ENCODE data around the gene ARFRP1. TPM values are rescaled to one million over a fixed set of nuclear protein-coding genes. Genes with fewer than 3 reads are reported as not detected.

The ARFRP1 gene
- total and polyA plus RNA-seq, 2 of the 13 experiments (the other 11 are each of a cell fraction or from before 2014, with no cell fraction given): 32.0 to 51.1 TPM

DNA sequence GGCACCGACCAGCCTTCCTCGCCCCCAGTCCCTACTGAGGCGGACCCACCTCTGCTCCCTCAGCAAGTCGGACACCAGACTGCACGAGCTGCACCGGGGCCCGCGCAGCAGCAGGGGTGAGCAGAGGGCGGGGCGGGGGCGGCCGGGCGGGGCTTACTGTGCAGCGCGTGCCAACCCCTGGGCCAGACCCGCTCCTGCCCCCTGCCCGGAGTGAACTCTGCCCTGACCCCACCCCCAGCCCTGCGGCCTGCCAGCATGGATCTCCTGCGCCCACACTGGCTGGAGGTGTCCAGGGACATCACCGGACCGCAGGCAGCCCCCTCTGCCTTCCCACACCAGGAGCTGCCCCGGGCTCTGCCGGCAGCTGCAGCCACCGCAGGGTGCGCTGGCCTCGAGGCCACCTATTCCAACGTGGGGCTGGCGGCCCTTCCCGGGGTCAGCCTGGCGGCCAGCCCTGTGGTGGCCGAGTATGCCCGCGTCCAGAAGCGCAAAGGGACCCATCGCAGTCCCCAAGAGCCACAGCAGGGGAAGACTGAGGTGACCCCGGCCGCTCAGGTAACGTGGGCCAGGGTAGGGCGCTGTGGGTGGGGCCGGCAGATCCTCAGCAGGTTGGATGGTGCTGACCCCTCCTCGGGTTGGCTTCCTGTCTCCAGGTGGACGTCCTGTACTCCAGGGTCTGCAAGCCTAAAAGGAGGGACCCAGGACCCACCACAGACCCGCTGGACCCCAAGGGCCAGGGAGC, 30.3 kb upstream of the ARFRP1 start (continued):
- TF ChIP-seq, protein P1, sequence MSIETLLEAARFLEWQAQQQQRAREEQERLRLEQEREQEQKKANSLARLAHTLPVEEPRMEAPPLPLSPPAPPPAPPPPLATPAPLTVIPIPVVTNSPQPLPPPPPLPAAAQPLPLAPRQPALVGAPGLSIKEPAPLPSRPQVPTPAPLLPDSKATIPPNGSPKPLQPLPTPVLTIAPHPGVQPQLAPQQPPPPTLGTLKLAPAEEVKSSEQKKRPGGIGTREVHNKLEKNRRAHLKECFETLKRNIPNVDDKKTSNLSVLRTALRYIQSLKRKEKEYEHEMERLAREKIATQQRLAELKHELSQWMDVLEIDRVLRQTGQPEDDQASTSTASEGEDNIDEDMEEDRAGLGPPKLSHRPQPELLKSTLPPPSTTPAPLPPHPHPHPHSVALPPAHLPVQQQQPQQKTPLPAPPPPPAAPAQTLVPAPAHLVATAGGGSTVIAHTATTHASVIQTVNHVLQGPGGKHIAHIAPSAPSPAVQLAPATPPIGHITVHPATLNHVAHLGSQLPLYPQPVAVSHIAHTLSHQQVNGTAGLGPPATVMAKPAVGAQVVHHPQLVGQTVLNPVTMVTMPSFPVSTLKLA (IDR thresholded peaks at IDR 0.05): peak; percentile 26; the same call in 1 of the 2 replicates
- TF ChIP-seq PPARG (CRISPR knock-in tag; conservative IDR thresholded peaks at IDR 0.05) (peak; percentile 75; the same call in 1 of the 2 replicates), ZNF879 (CRISPR knock-in tag; IDR thresholded peaks at IDR 0.05) (no peak), MBNL3 (CRISPR knock-in tag; conservative IDR thresholded peaks at IDR 0.05) (no peak), FOXP1 (IDR thresholded peaks at IDR 0.05) (no peak), FOXP1 (CRISPR knock-in tag; IDR thresholded peaks at IDR 0.05) (no peak), RBM22 (optimal IDR thresholded peaks at IDR 0.05; ENCODE audit: low read length) (peak; percentile 95), ZNF451 (CRISPR knock-in tag; IDR thresholded peaks at IDR 0.05) (peak; percentile 75; the same call in 1 of the 2 replicates), TP53 (CRISPR knock-in tag; conservative IDR thresholded peaks at IDR 0.05) (0 out of 2 replicates have a peak, but pooled peaks have one; percentile 63), AHR (CRISPR knock-in tag; IDR thresholded peaks at IDR 0.05) (peak; percentile 95; the same call in 1 of the 2 replicates), CC2D1A (CRISPR knock-in tag; IDR thresholded peaks at IDR 0.05) (0 out of 2 replicates have a peak, but pooled peaks have one; percentile 45)
- TF ChIP-seq, protein P2, sequence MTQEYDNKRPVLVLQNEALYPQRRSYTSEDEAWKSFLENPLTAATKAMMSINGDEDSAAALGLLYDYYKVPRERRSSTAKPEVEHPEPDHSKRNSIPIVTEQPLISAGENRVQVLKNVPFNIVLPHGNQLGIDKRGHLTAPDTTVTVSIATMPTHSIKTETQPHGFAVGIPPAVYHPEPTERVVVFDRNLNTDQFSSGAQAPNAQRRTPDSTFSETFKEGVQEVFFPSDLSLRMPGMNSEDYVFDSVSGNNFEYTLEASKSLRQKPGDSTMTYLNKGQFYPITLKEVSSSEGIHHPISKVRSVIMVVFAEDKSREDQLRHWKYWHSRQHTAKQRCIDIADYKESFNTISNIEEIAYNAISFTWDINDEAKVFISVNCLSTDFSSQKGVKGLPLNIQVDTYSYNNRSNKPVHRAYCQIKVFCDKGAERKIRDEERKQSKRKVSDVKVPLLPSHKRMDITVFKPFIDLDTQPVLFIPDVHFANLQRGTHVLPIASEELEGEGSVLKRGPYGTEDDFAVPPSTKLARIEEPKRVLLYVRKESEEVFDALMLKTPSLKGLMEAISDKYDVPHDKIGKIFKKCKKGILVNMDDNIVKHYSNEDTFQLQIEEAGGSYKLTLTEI (CRISPR knock-in tag; conservative IDR thresholded peaks at IDR 0.05): 0 out of 2 replicates have a peak, but pooled peaks have one; percentile 62
- TF ChIP-seq, protein P3, sequence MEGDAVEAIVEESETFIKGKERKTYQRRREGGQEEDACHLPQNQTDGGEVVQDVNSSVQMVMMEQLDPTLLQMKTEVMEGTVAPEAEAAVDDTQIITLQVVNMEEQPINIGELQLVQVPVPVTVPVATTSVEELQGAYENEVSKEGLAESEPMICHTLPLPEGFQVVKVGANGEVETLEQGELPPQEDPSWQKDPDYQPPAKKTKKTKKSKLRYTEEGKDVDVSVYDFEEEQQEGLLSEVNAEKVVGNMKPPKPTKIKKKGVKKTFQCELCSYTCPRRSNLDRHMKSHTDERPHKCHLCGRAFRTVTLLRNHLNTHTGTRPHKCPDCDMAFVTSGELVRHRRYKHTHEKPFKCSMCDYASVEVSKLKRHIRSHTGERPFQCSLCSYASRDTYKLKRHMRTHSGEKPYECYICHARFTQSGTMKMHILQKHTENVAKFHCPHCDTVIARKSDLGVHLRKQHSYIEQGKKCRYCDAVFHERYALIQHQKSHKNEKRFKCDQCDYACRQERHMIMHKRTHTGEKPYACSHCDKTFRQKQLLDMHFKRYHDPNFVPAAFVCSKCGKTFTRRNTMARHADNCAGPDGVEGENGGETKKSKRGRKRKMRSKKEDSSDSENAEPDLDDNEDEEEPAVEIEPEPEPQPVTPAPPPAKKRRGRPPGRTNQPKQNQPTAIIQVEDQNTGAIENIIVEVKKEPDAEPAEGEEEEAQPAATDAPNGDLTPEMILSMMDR (CRISPR knock-in tag; IDR thresholded peaks at IDR 0.05): peak; percentile 66
- TF ChIP-seq, protein P4, sequence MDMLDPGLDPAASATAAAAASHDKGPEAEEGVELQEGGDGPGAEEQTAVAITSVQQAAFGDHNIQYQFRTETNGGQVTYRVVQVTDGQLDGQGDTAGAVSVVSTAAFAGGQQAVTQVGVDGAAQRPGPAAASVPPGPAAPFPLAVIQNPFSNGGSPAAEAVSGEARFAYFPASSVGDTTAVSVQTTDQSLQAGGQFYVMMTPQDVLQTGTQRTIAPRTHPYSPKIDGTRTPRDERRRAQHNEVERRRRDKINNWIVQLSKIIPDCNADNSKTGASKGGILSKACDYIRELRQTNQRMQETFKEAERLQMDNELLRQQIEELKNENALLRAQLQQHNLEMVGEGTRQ (IDR thresholded peaks at IDR 0.05; ENCODE audit: low read depth, low read length): no peak
- TF ChIP-seq, protein P4 (CRISPR knock-in tag; IDR thresholded peaks at IDR 0.05; ENCODE audit: borderline replicate concordance): 0 out of 2 replicates have a peak, but pooled peaks have one; percentile 37
- TF ChIP-seq, protein P5, sequence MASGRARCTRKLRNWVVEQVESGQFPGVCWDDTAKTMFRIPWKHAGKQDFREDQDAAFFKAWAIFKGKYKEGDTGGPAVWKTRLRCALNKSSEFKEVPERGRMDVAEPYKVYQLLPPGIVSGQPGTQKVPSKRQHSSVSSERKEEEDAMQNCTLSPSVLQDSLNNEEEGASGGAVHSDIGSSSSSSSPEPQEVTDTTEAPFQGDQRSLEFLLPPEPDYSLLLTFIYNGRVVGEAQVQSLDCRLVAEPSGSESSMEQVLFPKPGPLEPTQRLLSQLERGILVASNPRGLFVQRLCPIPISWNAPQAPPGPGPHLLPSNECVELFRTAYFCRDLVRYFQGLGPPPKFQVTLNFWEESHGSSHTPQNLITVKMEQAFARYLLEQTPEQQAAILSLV (CRISPR knock-in tag; IDR thresholded peaks at IDR 0.05; ENCODE audit: borderline replicate concordance): no peak; the same call in 1 of the 2 replicates
- TF ChIP-seq, protein P6, sequence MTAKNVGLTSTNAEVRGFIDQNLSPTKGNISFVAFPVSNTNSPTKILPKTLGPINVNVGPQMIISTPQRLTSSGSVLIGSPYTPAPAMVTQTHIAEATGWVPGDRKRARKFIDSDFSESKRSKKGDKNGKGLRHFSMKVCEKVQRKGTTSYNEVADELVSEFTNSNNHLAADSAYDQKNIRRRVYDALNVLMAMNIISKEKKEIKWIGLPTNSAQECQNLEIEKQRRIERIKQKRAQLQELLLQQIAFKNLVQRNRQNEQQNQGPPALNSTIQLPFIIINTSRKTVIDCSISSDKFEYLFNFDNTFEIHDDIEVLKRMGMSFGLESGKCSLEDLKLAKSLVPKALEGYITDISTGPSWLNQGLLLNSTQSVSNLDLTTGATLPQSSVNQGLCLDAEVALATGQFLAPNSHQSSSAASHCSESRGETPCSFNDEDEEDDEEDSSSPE (CRISPR knock-in tag; IDR thresholded peaks at IDR 0.05): peak; percentile 46
- TF ChIP-seq, protein P7, sequence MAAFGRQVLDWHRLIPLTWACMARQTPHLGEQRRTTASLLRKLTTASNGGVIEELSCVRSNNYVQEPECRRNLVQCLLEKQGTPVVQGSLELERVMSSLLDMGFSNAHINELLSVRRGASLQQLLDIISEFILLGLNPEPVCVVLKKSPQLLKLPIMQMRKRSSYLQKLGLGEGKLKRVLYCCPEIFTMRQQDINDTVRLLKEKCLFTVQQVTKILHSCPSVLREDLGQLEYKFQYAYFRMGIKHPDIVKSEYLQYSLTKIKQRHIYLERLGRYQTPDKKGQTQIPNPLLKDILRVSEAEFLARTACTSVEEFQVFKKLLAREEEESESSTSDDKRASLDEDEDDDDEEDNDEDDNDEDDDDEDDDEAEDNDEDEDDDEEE (CRISPR knock-in tag; IDR thresholded peaks at IDR 0.05): no peak
